GM23338 (cell line): Measurements from ENCODE around the gene RRAS2. TPM values are rescaled to one million over a fixed set of nuclear protein-coding genes. Genes with fewer than 3 reads are reported as not detected.

ENCODE experiments used
- ATAC-seq: fragments of 200-7000 bp; cut with Tn5 transposase; 3 replicates; pipeline ENCODE4 v1.9.1; 2020
- DNase-seq: peaks from one replicate; pipeline ENCODE4 v3.0.0-alpha.2; 2015; ENCODE audit warnings: low spot score
- H2AFZ ChIP-seq: fragments of 200-600 bp; sonication (generic); 2 replicates; pipeline ENCODE4 v1.8.0; 2016; ENCODE audit warnings: antibody characterized with exemption, mild to moderate bottlenecking, moderate library complexity
- H3F3A ChIP-seq: fragments of 200-600 bp; sonication (generic); replicated peaks from 2 replicates; pipeline ENCODE4 v1.8.0; 2017; ENCODE audit warnings: antibody characterized with exemption, mixed run types, low read depth
- H3K27ac ChIP-seq: fragments of 200-600 bp; sonication (generic); 2 replicates; pipeline ENCODE4 v1.6.1; 2016; ENCODE audit warnings: low read depth
- H3K27me3 ChIP-seq: fragments of 200-600 bp; sonication (generic); 2 replicates; pipeline ENCODE4 v1.8.0; 2016; ENCODE audit warnings: mild to moderate bottlenecking, mixed run types, moderate library complexity; ENCODE audit not compliant: insufficient read depth
- H3K36me3 ChIP-seq: fragments of 200-600 bp; sonication (generic); 2 replicates; pipeline ENCODE4 v1.8.0; 2016; ENCODE audit warnings: mild to moderate bottlenecking; ENCODE audit not compliant: insufficient read depth
- H3K4me1 ChIP-seq: fragments of 200-600 bp; sonication (generic); 2 replicates; pipeline ENCODE4 v1.8.0; 2016; ENCODE audit warnings: mild to moderate bottlenecking, moderate library complexity; ENCODE audit not compliant: insufficient read depth
- H3K4me2 ChIP-seq: fragments of 200-600 bp; sonication (generic); 2 replicates; pipeline ENCODE4 v1.7.1; 2017; ENCODE audit warnings: mixed run types
- H3K4me3 ChIP-seq: fragments of 200-600 bp; sonication (generic); 2 replicates; pipeline ENCODE4 v1.6.1; 2016; ENCODE audit warnings: mixed run types
- H3K79me2 ChIP-seq: fragments of 200-600 bp; sonication (generic); replicated peaks from 2 replicates; pipeline ENCODE4 v1.8.0; 2017; ENCODE audit warnings: mild to moderate bottlenecking; ENCODE audit not compliant: insufficient read depth
- H3K9me2 ChIP-seq: fragments of 200-600 bp; sonication (generic); 2 replicates; pipeline ENCODE4 v1.8.0; 2017; ENCODE audit not compliant: insufficient read depth
- H4K20me1 ChIP-seq: fragments of 200-600 bp; sonication (generic); replicated peaks from 2 replicates; pipeline ENCODE4 v1.8.0; 2017; ENCODE audit warnings: mild to moderate bottlenecking; ENCODE audit not compliant: insufficient read depth
- H3K27ac Mint-ChIP-seq: 2 replicates; pipeline ENCODE4 v1.8.0; 2020; ENCODE audit warnings: inconsistent platforms, mild to moderate bottlenecking, moderate library complexity, mixed read lengths
- H3K27me3 Mint-ChIP-seq: 3 replicates; pipeline ENCODE4 v1.8.0; 2022; ENCODE audit warnings: low read depth, mild to moderate bottlenecking, moderate library complexity, mixed read lengths, inconsistent platforms; ENCODE audit not compliant: insufficient read depth, poor library complexity
- H3K36me3 Mint-ChIP-seq: 3 replicates; pipeline ENCODE4 v1.8.0; 2021; ENCODE audit warnings: low read depth, mild to moderate bottlenecking, inconsistent platforms, moderate library complexity, mixed read lengths
- H3K4me1 Mint-ChIP-seq: 3 replicates; pipeline ENCODE4 v1.8.0; 2020; ENCODE audit warnings: mild to moderate bottlenecking, inconsistent platforms, mixed read lengths
- H3K4me3 Mint-ChIP-seq: 3 replicates; pipeline ENCODE4 v1.8.0; 2021; ENCODE audit warnings: moderate library complexity, mild to moderate bottlenecking, inconsistent platforms, mixed read lengths
- H3K9me3 Mint-ChIP-seq: 3 replicates; pipeline ENCODE4 v1.8.0; 2020; ENCODE audit warnings: moderate library complexity, mild to moderate bottlenecking, inconsistent platforms, mixed read lengths
- CTCF ChIP-seq, 2 experiments: fragments of 200-600 bp in 1 of 2; sonication (generic) in 1 of 2; conservative IDR thresholded peaks; 2 replicates each; pipeline versions ENCODE4 v1.5.1 to v1.6.1; 2016 to 2017; ENCODE audit warnings: antibody characterized with exemption in 2 of 2, low read depth in 2 of 2, mild to moderate bottlenecking in 2 of 2, moderate library complexity in 1 of 2
- EZH2 ChIP-seq: fragments of 200-600 bp; sonication (generic); IDR thresholded peaks from one replicate; pipeline ENCODE4 v1.8.0; 2017; ENCODE audit warnings: antibody characterized with exemption, mild to moderate bottlenecking, low read depth; ENCODE audit not compliant: unreplicated experiment
- EZH2phosphoT487 ChIP-seq: fragments of 200-600 bp; sonication (generic); IDR thresholded peaks from one replicate; pipeline ENCODE4 v1.8.1; 2018; ENCODE audit warnings: antibody characterized with exemption; ENCODE audit not compliant: unreplicated experiment
- JUNB ChIP-seq: IDR thresholded peaks from one replicate; pipeline ENCODE4 v1.6.1; 2016; ENCODE audit warnings: antibody characterized with exemption; ENCODE audit not compliant: unreplicated experiment
- NANOG ChIP-seq: IDR thresholded peaks from 2 replicates; pipeline ENCODE4 v1.6.1; 2016; ENCODE audit warnings: antibody characterized with exemption, borderline replicate concordance
- POLR2AphosphoS5 ChIP-seq: IDR thresholded peaks from 2 replicates; pipeline ENCODE4 v1.6.1; 2016; ENCODE audit warnings: antibody characterized with exemption, low read depth
- STAT1 ChIP-seq: IDR thresholded peaks from one replicate; pipeline ENCODE4 v1.6.1; 2016; ENCODE audit warnings: antibody characterized with exemption; ENCODE audit not compliant: unreplicated experiment
- ZNF114 ChIP-seq: fragments of 250-450 bp; sonication (Bioruptor Pico); IDR thresholded peaks from 2 replicates; pipeline ENCODE4 v1.5.0; 2020; ENCODE audit warnings: mild to moderate bottlenecking, moderate library complexity
- ZNF331 ChIP-seq: fragments of 250-450 bp; sonication (Bioruptor Pico); IDR thresholded peaks from 2 replicates; pipeline ENCODE4 v1.5.0; 2020; ENCODE audit warnings: low read depth, mild to moderate bottlenecking, moderate library complexity
- polyA plus RNA-seq: library from polyadenylated mRNA; unstranded; fragments of >200 nt; fragmentation: Nextera tagmentation; extraction: Ambion mirVana; gene quantifications from 2 replicates; pipeline ENCODE4 v1.2.1, GENCODE V29; 2016
- total RNA-seq: library from RNA; depleted of rRNA; stranded (reverse); fragments of >200 nt; shearing (Covaris generic); gene quantifications from 2 replicates; pipeline ENCODE4 v1.2.3, GENCODE V29; 2014
- TF ChIP-seq, protein P1 (sequence below): IDR thresholded peaks from one replicate; pipeline ENCODE4 v1.6.1; 2018; ENCODE audit warnings: antibody characterized with exemption; ENCODE audit not compliant: unreplicated experiment
- TF ChIP-seq, protein P2 (sequence below): IDR thresholded peaks from 2 replicates; pipeline ENCODE4 v1.6.1; 2016; ENCODE audit warnings: antibody characterized with exemption

The RRAS2 gene
- total and polyA plus RNA-seq, 2 experiments from 2014 or later: 196 to 293 TPM

DNA sequence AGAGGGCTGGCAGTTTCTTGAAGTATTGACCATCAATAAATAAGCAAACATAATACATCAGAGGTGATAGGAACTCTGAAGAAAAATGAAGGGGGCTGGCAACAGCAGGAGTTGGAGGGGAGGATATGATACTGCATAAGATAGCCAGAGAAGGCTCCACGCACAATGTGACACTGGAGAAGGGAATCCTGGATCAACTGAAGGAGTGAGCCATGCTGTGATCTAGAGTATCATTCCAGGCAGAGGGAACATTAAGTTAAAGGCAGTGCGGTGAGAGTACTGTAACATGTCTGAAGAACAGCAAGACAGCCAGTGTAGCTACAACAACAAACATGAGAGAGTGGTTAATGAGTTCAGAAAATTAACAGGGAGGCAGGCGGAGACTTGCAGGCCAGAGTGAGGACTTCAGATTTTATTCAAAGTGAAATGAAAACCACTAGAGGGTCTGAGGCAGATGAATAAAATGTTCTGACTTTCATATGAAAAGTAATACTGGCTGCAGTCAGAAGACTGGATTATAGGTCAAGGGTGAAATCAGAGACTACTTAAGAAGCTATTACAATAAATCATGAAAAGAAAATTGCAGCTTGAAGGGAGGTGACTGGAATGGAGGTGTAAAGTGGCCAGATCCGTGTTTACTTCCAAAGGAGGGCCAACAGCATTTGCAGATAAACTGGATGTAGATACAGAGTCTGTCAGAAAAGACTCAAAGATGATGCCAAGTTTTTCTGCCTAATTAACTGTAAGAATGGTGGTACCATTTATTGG is 49.4 kb downstream of the RRAS2 start:
- Mint-ChIP-seq H3K4me1 (peaks cover 42% of the 10 kb centered on the region), H3K36me3 (no peaks in the 10 kb centered on the region), H3K27ac (no peak overlapping the region), H3K4me3 (no peak overlapping the region), H3K9me3 (no peaks in the 10 kb centered on the region), H3K27me3 (no peaks in the 10 kb centered on the region)
- Histone ChIP-seq H3K4me1 (peaks cover 86% of the 10 kb centered on the region), H3K9me2 (no peaks in the 10 kb centered on the region), H3K36me3 (no peaks in the 10 kb centered on the region), H3K27ac (peak overlapping the region; percentile 75), H3K4me3 (no peak overlapping the region), H2AFZ (no peak overlapping the region), H3K79me2 (peaks cover 100% of the 10 kb centered on the region), H3K4me2 (0 out of 2 replicates have a peak overlapping the region, but pooled peaks have one; percentile 12), H4K20me1 (peaks cover 59% of the 10 kb centered on the region), H3F3A (no peaks in the 10 kb centered on the region), H3K27me3 (no peaks in the 10 kb centered on the region)
- ATAC-seq: 0 out of 3 replicates have a peak, but pooled peaks have one; percentile 6
- no peak for DNase-seq
- TF ChIP-seq ZNF114 (no peak), POLR2AphosphoS5 (no peak), ZNF331 (CRISPR knock-in tag) (no peak), EZH2phosphoT487 (no peak), STAT1 (no peak), CTCF (conservative IDR thresholded peaks at IDR 0.05; ENCODE audit: low read depth in 2 of 2) (no peak), EZH2 (no peak), NANOG (no peak), JUNB (no peak)
- TF ChIP-seq, protein P1, sequence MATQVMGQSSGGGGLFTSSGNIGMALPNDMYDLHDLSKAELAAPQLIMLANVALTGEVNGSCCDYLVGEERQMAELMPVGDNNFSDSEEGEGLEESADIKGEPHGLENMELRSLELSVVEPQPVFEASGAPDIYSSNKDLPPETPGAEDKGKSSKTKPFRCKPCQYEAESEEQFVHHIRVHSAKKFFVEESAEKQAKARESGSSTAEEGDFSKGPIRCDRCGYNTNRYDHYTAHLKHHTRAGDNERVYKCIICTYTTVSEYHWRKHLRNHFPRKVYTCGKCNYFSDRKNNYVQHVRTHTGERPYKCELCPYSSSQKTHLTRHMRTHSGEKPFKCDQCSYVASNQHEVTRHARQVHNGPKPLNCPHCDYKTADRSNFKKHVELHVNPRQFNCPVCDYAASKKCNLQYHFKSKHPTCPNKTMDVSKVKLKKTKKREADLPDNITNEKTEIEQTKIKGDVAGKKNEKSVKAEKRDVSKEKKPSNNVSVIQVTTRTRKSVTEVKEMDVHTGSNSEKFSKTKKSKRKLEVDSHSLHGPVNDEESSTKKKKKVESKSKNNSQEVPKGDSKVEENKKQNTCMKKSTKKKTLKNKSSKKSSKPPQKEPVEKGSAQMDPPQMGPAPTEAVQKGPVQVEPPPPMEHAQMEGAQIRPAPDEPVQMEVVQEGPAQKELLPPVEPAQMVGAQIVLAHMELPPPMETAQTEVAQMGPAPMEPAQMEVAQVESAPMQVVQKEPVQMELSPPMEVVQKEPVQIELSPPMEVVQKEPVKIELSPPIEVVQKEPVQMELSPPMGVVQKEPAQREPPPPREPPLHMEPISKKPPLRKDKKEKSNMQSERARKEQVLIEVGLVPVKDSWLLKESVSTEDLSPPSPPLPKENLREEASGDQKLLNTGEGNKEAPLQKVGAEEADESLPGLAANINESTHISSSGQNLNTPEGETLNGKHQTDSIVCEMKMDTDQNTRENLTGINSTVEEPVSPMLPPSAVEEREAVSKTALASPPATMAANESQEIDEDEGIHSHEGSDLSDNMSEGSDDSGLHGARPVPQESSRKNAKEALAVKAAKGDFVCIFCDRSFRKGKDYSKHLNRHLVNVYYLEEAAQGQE: no peak
- TF ChIP-seq, protein P2, sequence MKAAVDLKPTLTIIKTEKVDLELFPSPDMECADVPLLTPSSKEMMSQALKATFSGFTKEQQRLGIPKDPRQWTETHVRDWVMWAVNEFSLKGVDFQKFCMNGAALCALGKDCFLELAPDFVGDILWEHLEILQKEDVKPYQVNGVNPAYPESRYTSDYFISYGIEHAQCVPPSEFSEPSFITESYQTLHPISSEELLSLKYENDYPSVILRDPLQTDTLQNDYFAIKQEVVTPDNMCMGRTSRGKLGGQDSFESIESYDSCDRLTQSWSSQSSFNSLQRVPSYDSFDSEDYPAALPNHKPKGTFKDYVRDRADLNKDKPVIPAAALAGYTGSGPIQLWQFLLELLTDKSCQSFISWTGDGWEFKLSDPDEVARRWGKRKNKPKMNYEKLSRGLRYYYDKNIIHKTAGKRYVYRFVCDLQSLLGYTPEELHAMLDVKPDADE: no peak
